A673 (cell line): ENCODE data around the gene HNRNPK. TPM values are rescaled to one million over a fixed set of nuclear protein-coding genes. Genes with fewer than 3 reads are reported as not detected.

Source experiments
- BruUV-seq: library from RNA; stranded (reverse); fragments of 400-500 nt; replicated peaks from 2 replicates; lab custom pipeline; 2021; lab: Mats Ljungman, UMichigan
- CTCF ChIA-PET: fragments of 300-600 bp; sonication (Branson Sonifier 250); formaldehyde crosslinking; loops from one replicate; lab custom pipeline; 2022; ENCODE audit warnings: antibody characterized with exemption; lab: Charles Lee
- POLR2A ChIA-PET: fragments of 300-600 bp; sonication (Branson Sonifier 250); formaldehyde crosslinking; loops from one replicate; lab custom pipeline; 2022; ENCODE audit warnings: antibody characterized with exemption; ENCODE audit not compliant: low non-redundant PET; lab: Charles Lee
- DNase-seq: peaks from one replicate; pipeline ENCODE4 v3.0.0-alpha.2; 2015; ENCODE audit warnings: low spot score
- H3K27ac ChIP-seq: fragments of 200-600 bp; sonication (generic); 2 replicates; pipeline ENCODE4 v1.5.1; 2016; ENCODE audit warnings: mixed run types, low read depth, mild to moderate bottlenecking, mixed read lengths, antibody characterized with exemption, low read length; ENCODE audit not compliant: poor library complexity, severe bottlenecking
- H3K27me3 ChIP-seq: fragments of 200-600 bp; sonication (generic); replicated peaks from 2 replicates; pipeline ENCODE4 v1.6.1; 2017; ENCODE audit warnings: mixed run types, low read depth, mild to moderate bottlenecking, mixed read lengths, antibody characterized with exemption, low read length; ENCODE audit not compliant: insufficient read depth, poor library complexity
- H3K36me3 ChIP-seq: fragments of 200-600 bp; sonication (generic); 2 replicates; pipeline ENCODE4 v1.6.1; 2016; ENCODE audit warnings: mixed run types, mild to moderate bottlenecking, mixed read lengths, antibody characterized with exemption, low read length; ENCODE audit not compliant: insufficient read depth, poor library complexity, severe bottlenecking
- H3K4me1 ChIP-seq: fragments of 200-600 bp; sonication (generic); 2 replicates; pipeline ENCODE4 v1.6.1; 2017; ENCODE audit warnings: mixed run types, mild to moderate bottlenecking, mixed read lengths, antibody characterized with exemption, low read length; ENCODE audit not compliant: insufficient read depth, poor library complexity, severe bottlenecking
- H3K4me3 ChIP-seq: fragments of 200-600 bp; sonication (generic); 2 replicates; pipeline ENCODE4 v1.5.1; 2016; ENCODE audit warnings: low read depth, mixed run types, mild to moderate bottlenecking, mixed read lengths, low read length; ENCODE audit not compliant: poor library complexity, severe bottlenecking
- H3K9me3 ChIP-seq: fragments of 200-600 bp; sonication (generic); 2 replicates; pipeline ENCODE4 v1.6.1; 2016; ENCODE audit warnings: mixed run types, low read depth, mild to moderate bottlenecking, mixed read lengths, antibody characterized with exemption, low read length; ENCODE audit not compliant: poor library complexity, severe bottlenecking
- CTCF ChIP-seq: fragments of 300-800, 200-600 bp; sonication (generic); conservative IDR thresholded peaks from 2 replicates; pipeline ENCODE4 v1.5.1; 2017; ENCODE audit warnings: low read depth, mild to moderate bottlenecking, antibody characterized with exemption, low read length, moderate library complexity, mixed read lengths
- EZH2 ChIP-seq: fragments of 200-600 bp; sonication (generic); IDR thresholded peaks from 2 replicates; pipeline ENCODE4 v1.6.1; 2017; ENCODE audit warnings: borderline replicate concordance, low read depth, mild to moderate bottlenecking, mixed read lengths, antibody characterized with exemption, low read length; ENCODE audit not compliant: poor library complexity, severe bottlenecking
- intact Hi-C: fragments of 100-400 bp; cut with micrococcal nuclease; formaldehyde crosslinking; loops from one replicate; pipeline ENCODE4 v1.10.0; 2022; ENCODE audit not compliant: unreplicated experiment
- total RNA-seq: library from RNA; stranded (reverse); gene quantifications from 2 replicates; pipeline ENCODE4 v1.2.3, GENCODE V29; 2021

The HNRNPK gene
- total RNA-seq, 1 experiment from 2014 or later, result 872 TPM

- no peak overlapping the region for H3K27ac ChIP-seq
- no peaks in the 10 kb centered on the region for H3K9me3 ChIP-seq
- H3K27me3 ChIP-seq, result no peaks in the 10 kb centered on the region
- DNase-seq, result no peak
- POLR2A ChIA-PET, result no interaction called here
- peaks cover 17% of the 10 kb centered on the region for H3K36me3 ChIP-seq
- H3K4me1 ChIP-seq, result no peaks in the 10 kb centered on the region
- no TSS peak for BruUV-seq
- TF ChIP-seq CTCF (no peak), EZH2 (no peak)
- H3K4me3 ChIP-seq, result no peak overlapping the region
- CTCF ChIA-PET, result no interaction called here
- intact Hi-C loops, result no loop called here
Measured at GRCh38 chr9:83991355-83991754, 11.3 kb upstream of the HNRNPK start.

GRCh38 chr9:83988411-83988810 lies 8.4 kb upstream of the HNRNPK start:
- H3K4me3 ChIP-seq, result no peak overlapping the region
- H3K27ac ChIP-seq, result no peak overlapping the region
- no peak for DNase-seq
- intact Hi-C loops, result no loop called here
- ChIA-PET POLR2A (no interaction called here), CTCF (no interaction called here)
- BruUV-seq, result no TSS peak
- no peaks in the 10 kb centered on the region for H3K27me3 ChIP-seq
- no peaks in the 10 kb centered on the region for H3K9me3 ChIP-seq
- peaks cover 13% of the 10 kb centered on the region for H3K4me1 ChIP-seq
- peaks cover 17% of the 10 kb centered on the region for H3K36me3 ChIP-seq
- TF ChIP-seq EZH2 (no peak), CTCF (no peak)

GRCh38 chr9:83987402-83987791 lies 7.4 kb upstream of the HNRNPK start:
- TF ChIP-seq EZH2, result no peak
- TF ChIP-seq CTCF, result no peak
- CTCF ChIA-PET, result no interaction called here
- Histone ChIP-seq H3K27ac (peak overlapping the region; percentile 19), H3K36me3 (peaks cover 17% of the 10 kb centered on the region), H3K27me3 (no peaks in the 10 kb centered on the region), H3K9me3 (no peaks in the 10 kb centered on the region), H3K4me3 (no peak overlapping the region), H3K4me1 (peaks cover 23% of the 10 kb centered on the region)
- intact Hi-C loops, result no loop called here
- DNase-seq, result no peak
- POLR2A ChIA-PET, result no interaction called here
- BruUV-seq, result no TSS peak
